Measurements from ENCODE around the gene SOX6.

GRCh38 chr11:16155448-16155847, 200.9 kb downstream of the SOX6 start:
- TF ChIP-seq CTCF (IDR thresholded peaks at IDR 0.05 in 4 of 5, conservative IDR thresholded peaks at IDR 0.05 in 1 of 5) (no peak), POLR2A (IDR thresholded peaks at IDR 0.05) (no peak)
